ENCODE results near the gene GRK4. TPM values are rescaled to one million over a fixed set of nuclear protein-coding genes. Genes with fewer than 3 reads are reported as not detected.

GRK4 gene
- total RNA-seq, 1 donor from 2014 or later = 1.3 TPM

DNA sequence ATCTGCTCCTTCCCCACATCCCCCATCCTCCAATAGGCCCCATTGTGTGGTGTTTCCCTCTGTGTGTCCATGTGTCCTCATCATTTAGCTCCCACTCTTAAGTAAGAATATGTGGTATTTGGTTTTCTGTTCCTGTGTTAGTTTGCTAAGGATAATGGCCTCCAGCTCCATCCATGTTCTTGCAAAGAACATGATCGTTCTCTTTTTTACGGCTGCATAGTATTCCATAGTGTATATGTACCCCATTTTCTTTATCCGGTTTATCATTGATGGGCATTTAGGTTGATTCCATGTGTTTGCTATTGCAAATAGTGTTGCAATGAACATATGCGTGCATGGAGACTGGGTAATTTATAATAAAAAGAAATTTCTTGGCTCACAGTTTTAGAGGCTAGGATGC, 31.5 kb downstream of the GRK4 start:
- no peaks in the 10 kb centered on the region for H3K27me3 ChIP-seq
- DNase-seq (ENCODE audit: low spot score) = no peak
- H3K4me3 Mint-ChIP-seq = no peak overlapping the region
- H3K9me3 Mint-ChIP-seq = no peaks in the 10 kb centered on the region
- no peak overlapping the region for H2AFZ ChIP-seq (replicated peaks)
- no peak overlapping the region for H3K9ac ChIP-seq
- no peaks in the 10 kb centered on the region for H3K9me3 ChIP-seq (ENCODE audit: low read depth)
- no peaks in the 10 kb centered on the region for H3K4me1 Mint-ChIP-seq
- no peaks in the 10 kb centered on the region for H3F3A ChIP-seq (ENCODE audit: low read depth)
- no peak overlapping the region for H3K27ac Mint-ChIP-seq
- no peak overlapping the region for H3K27ac ChIP-seq
- H3K36me3 ChIP-seq = no peaks in the 10 kb centered on the region
- H4K20me1 ChIP-seq (ENCODE audit: low read depth) = no peaks in the 10 kb centered on the region
- H3K27me3 Mint-ChIP-seq (ENCODE audit: insufficient read depth, low read depth) = peaks cover 2% of the 10 kb centered on the region
- TF ChIP-seq, protein P1, sequence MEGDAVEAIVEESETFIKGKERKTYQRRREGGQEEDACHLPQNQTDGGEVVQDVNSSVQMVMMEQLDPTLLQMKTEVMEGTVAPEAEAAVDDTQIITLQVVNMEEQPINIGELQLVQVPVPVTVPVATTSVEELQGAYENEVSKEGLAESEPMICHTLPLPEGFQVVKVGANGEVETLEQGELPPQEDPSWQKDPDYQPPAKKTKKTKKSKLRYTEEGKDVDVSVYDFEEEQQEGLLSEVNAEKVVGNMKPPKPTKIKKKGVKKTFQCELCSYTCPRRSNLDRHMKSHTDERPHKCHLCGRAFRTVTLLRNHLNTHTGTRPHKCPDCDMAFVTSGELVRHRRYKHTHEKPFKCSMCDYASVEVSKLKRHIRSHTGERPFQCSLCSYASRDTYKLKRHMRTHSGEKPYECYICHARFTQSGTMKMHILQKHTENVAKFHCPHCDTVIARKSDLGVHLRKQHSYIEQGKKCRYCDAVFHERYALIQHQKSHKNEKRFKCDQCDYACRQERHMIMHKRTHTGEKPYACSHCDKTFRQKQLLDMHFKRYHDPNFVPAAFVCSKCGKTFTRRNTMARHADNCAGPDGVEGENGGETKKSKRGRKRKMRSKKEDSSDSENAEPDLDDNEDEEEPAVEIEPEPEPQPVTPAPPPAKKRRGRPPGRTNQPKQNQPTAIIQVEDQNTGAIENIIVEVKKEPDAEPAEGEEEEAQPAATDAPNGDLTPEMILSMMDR (IDR thresholded peaks at IDR 0.05) = no peak
- TF ChIP-seq EZH2phosphoT487 (IDR thresholded peaks at IDR 0.05) (no peak), EZH2 (IDR thresholded peaks at IDR 0.05) (no peak)
- H3K79me2 ChIP-seq (ENCODE audit: low read depth) = no peaks in the 10 kb centered on the region
- no peak overlapping the region for H3K4me2 ChIP-seq
- no peaks in the 10 kb centered on the region for H3K36me3 Mint-ChIP-seq
- H3K4me3 ChIP-seq = no peak overlapping the region
- no peaks in the 10 kb centered on the region for H3K4me1 ChIP-seq

DNA sequence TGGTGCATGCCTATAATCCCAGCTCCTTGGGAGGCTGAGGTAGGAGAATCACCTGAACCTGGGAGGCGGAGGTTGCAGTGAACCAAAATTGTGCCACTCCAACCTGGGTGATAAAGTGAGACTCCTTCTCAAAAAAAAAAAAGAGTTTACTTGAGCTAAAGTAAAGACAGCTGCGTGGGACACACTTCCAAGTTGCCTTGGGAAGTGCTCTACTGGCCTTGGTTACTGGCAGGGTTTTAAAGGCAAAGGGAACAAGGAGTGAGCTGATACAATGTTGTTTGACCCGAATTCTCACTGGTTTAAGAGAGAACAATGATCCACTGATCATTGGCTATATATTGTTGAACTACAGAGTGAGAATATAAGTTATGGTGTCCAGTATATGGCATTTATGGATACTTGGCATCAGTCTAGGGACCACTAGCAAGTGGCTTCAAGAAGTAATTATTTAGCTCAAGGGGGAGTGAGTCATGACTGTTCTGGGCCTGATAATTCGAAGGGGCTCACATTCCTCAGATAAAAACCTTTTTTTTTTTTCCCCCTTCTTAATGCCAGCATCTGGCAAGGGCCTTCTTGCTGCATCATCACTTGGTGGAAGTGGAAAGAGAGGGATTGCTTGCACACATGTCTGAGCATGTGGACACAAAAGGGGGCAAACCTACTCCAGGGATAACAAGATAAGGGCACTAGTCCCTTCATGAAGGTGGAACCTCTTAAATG, 32.3 kb downstream of the GRK4 start:
- H3K4me3 Mint-ChIP-seq = no peak overlapping the region
- TF ChIP-seq EZH2 (IDR thresholded peaks at IDR 0.05) (no peak), EZH2phosphoT487 (IDR thresholded peaks at IDR 0.05) (no peak)
- TF ChIP-seq, protein P1 (IDR thresholded peaks at IDR 0.05) = no peak
- Histone ChIP-seq H3K4me2 (no peak overlapping the region), H4K20me1 (ENCODE audit: low read depth) (no peaks in the 10 kb centered on the region), H3K27me3 (no peaks in the 10 kb centered on the region), H3K79me2 (ENCODE audit: low read depth) (no peaks in the 10 kb centered on the region), H3K27ac (no peak overlapping the region), H3K4me1 (no peaks in the 10 kb centered on the region), H3K9me3 (ENCODE audit: low read depth) (no peaks in the 10 kb centered on the region), H3F3A (ENCODE audit: low read depth) (no peaks in the 10 kb centered on the region), H2AFZ (replicated peaks) (no peak overlapping the region), H3K9ac (no peak overlapping the region), H3K36me3 (no peaks in the 10 kb centered on the region), H3K4me3 (no peak overlapping the region)
- no peak overlapping the region for H3K27ac Mint-ChIP-seq
- DNase-seq (ENCODE audit: low spot score) = no peak
- no peaks in the 10 kb centered on the region for H3K9me3 Mint-ChIP-seq
- H3K4me1 Mint-ChIP-seq = no peaks in the 10 kb centered on the region
- peaks cover 4% of the 10 kb centered on the region for H3K27me3 Mint-ChIP-seq (ENCODE audit: insufficient read depth, low read depth)
- no peaks in the 10 kb centered on the region for H3K36me3 Mint-ChIP-seq

DNA sequence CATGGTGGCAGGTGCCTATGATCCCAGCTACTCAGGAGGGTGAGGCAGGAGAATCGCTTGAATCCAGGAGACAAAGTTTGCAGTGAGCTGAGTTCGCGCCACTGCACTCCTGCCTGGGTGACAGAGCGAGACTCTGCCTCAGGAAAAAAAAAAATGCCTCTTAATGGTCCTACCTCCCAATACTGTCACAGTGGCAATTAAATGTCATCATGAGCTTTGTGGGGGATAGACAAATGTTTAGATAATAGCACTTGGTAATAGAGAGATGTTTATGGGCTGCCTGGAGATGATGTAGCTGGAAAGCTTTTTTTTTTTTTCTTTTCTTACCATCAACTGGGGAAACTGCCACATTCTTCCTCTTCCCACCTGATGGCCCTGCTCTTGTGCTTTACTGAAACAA, 33.0 kb downstream of the GRK4 start:
- TF ChIP-seq, protein P1 (IDR thresholded peaks at IDR 0.05) = no peak
- TF ChIP-seq EZH2 (IDR thresholded peaks at IDR 0.05) (no peak), EZH2phosphoT487 (IDR thresholded peaks at IDR 0.05) (no peak)
- no peaks in the 10 kb centered on the region for H3K36me3 ChIP-seq
- Mint-ChIP-seq H3K9me3 (no peaks in the 10 kb centered on the region), H3K4me3 (no peak overlapping the region), H3K27me3 (ENCODE audit: insufficient read depth, low read depth) (peaks cover 4% of the 10 kb centered on the region), H3K36me3 (no peaks in the 10 kb centered on the region), H3K4me1 (no peaks in the 10 kb centered on the region), H3K27ac (no peak overlapping the region)
- no peaks in the 10 kb centered on the region for H3K4me1 ChIP-seq
- H3K9me3 ChIP-seq (ENCODE audit: low read depth) = no peaks in the 10 kb centered on the region
- no peak overlapping the region for H3K27ac ChIP-seq
- no peaks in the 10 kb centered on the region for H4K20me1 ChIP-seq (ENCODE audit: low read depth)
- H2AFZ ChIP-seq (replicated peaks) = no peak overlapping the region
- DNase-seq (ENCODE audit: low spot score) = no peak
- no peak overlapping the region for H3K9ac ChIP-seq
- no peaks in the 10 kb centered on the region for H3K27me3 ChIP-seq
- no peaks in the 10 kb centered on the region for H3F3A ChIP-seq (ENCODE audit: low read depth)
- no peaks in the 10 kb centered on the region for H3K79me2 ChIP-seq (ENCODE audit: low read depth)
- no peak overlapping the region for H3K4me2 ChIP-seq
- H3K4me3 ChIP-seq = no peak overlapping the region
